Raji (cell line): ENCODE data around the gene PTDSS2.

Source experiments
- POLR2A ChIP-seq: IDR thresholded peaks from 2 replicates; pipeline ENCODE4 v1.6.1; 2011; ENCODE audit warnings: low read depth, low read length, control low read depth; ENCODE audit not compliant: insufficient read depth

PTDSS2 gene

DNA sequence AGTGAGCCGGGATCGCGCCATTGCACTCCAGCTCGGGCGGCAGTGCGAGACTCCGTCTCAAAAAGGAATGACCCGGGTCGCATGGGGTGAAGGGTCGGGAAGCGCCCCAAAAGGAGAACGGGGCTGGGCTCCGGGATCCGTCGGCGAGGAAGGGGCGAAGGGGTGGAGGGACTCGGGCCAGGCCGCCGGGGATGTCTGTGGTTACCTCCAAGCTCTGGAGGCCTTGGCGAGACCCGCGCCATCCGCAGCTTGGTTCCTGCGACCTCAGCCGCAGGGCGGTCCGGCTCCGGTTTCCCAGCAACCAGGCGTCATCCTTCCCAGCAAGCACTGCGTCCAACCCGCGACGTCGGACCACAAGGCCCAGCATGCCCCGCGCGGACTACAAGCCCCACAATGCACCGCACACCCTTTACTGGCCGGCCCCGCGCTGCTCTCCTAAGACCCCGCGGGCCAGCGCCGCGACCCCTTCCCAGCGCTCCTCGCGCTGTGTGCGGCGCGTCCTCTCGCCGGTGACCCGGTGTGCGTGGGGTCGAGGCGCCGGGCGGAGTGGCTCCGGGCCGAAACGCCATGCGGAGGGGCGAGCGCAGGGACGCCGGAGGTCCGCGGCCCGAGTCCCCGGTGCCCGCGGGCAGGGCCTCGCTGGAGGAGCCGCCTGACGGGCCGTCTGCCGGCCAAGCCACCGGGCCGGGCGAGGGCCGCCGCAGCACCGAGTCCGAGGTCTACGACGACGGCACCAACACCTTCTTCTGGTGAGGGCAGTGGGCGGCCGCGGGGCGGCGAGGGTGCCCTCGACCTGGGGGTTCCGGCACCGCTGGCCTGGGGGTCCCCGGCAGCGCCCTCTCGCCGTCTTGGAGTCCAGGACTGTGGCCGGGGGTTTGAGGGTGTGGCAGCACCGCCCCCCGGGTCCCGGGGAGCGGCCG is at the start of gene PTDSS2:
Gene PTDSS2, plus strand, starts transcription at position 391 of the 920 bp plus-strand sequence. Its CDS starts 177 bp downstream, at position 568.
- peak; percentile 97 for TF ChIP-seq POLR2A

DNA sequence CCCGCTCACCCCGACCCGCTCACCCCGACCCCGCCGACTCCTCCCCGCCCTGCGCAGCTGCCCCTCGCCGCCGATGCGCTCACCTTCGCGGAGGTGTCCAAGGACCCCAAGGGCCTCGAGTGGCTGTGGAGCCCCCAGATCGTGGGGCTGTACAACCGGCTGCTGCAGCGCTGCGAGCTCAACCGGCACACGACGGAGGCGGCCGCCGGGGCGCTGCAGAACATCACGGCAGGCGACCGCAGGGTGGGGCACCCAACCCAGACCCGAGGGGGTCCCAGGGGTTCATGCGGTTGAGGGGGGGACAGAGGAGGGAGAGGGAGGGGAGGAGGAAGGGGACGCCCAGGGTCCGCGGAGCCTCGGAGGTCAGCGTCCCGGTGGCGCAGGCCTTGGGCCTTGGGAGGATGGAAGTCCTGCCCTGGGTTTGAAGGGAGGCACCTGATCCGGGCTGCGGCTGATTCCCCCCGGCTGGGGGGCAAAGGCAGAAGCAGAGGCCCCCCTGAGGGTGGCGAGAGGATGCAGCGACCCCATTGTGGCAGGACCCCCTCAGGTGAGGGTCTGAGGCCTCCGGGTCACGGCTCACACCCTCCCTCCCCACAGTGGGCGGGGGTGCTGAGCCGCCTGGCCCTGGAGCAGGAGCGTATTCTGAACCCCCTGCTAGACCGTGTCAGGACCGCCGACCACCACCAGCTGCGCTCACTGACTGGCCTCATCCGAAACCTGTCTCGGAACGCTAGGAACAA is 46.9 kb upstream of the PTDSS2 start:
- TF ChIP-seq POLR2A: no peak

- no peak for TF ChIP-seq POLR2A
These were observed 46.2 kb upstream of the PTDSS2 start for GRCh38 chr11:403761-404431.

DNA sequence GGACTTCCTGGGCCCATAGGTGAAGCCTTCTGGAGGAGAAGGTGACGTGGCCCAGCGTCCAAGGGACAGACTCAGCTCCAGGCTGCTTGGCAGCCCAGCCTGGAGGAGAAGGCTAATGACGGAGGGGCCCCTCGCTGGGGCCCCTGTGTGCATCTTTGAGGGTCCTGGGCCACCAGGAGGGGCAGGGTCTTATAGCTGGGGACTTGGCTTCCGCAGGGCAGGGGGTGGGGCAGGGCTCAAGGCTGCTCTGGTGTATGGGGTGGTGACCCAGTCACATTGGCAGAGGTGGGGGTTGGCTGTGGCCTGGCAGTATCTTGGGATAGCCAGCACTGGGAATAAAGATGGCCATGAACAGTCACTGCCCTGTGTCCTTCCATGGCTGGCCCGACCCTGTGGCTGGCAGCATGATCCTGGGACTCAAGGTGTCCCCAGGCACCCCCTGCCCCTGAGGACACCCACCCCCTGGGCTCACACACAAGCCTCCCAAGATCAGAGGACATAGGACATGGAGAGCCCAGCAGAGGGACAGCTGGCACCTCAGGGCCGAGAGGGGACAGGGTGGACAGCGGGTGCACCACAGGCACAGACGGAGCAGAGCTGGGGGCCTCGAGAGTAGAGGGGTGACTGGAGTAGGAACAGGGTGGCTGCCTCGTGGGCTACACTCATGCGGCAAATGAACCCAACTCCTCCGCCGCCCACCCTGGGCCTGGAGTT is 45.4 kb upstream of the PTDSS2 start:
- TF ChIP-seq POLR2A: no peak

DNA sequence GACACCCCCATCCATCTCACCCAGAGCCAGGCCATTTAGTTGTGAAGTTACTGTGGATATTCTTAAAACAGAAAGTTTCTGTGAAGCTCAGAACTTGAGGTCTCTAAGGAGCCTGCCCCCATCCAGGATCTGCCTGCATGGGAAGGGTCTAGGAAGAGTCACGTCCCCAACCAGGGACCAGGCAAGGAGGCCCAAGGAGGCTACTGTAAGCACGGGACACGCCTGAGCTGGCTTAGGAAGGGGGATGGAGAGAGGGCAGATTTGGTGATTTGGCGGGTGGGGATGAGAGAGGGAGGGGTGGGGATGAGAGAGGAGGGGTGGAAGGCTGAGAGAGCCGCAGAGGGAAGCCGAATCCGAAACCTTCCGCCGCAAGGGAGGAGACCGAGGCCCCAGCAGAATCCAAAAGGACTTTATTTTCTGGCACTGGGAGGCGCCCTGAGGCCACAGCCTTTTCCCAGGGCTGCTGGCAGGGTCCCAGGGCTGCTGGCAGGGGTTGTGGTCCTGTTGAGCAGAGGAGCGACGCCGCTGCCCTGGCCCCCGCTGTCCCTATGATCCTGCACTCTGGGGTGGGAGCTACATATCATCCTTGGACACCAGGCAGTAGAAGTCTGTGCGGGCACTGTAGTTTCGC is 44.6 kb upstream of the PTDSS2 start:
- no peak for TF ChIP-seq POLR2A

DNA sequence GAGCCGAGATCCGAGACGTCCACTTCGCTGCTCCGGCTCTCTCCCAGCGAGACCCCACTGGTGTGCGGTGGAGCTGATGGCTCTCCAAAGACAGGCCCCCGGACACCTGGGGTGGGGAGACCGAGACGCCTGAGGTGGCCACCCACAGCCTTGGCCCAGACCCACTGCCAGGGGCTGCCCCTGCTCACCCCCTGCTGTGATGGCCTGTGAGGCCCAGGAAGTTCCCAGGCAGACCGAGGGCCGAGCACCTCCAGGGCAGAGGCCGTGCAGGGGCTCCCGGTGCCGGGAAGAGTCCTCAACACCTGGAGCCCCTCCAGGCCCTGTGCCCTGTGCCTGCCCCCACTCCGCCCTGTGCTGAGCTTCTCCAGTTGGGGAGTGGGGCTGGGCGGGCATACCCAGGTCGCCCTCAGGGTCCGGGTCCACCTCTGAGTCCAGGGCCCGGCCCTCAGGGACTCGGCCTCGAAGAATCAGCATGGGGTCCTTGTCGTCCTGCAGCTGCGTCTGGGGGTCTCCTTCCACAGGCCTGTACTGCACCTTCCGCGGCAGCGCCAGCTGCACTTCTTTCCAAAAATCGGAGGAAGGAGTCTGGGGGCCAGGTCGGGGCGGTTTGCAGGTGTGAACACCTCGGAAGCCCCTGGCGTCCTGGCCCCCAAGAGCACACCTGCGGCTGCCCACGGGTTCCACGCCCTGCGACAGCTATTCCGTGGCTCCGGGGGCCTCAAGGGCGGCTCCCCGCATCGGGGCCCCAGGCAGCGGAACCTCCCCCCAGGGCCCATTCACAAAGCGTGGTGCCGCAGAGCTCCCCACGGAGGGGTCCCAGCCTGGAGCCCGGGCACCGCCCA is 43.9 kb upstream of the PTDSS2 start:
- TF ChIP-seq POLR2A: no peak

GRCh38 chr11:406796-407650 is 43.1 kb upstream of the PTDSS2 start:
- 0 out of 2 replicates have a peak, but pooled peaks have one; percentile 13 for TF ChIP-seq POLR2A

GRCh38 chr11:407651-408123 is 42.4 kb upstream of the PTDSS2 start:
- TF ChIP-seq POLR2A: no peak

- no peak for TF ChIP-seq POLR2A
These were observed 41.7 kb upstream of the PTDSS2 start for GRCh38 chr11:408154-409007.

- TF ChIP-seq POLR2A: no peak
These were observed 41.0 kb upstream of the PTDSS2 start for GRCh38 chr11:409008-409599.
